SK-N-MC (cell line): ENCODE results near the gene ID2.

Source experiments
- EZH2 ChIP-seq: fragments of 200-600 bp; sonication (generic); IDR thresholded peaks from one replicate; pipeline ENCODE4 v1.6.1; 2017; ENCODE audit warnings: antibody characterized with exemption
- POLR2AphosphoS5 ChIP-seq: IDR thresholded peaks from 2 replicates; pipeline ENCODE4 v1.6.1; 2012; ENCODE audit warnings: mild to moderate bottlenecking, low read depth, low read length, borderline replicate concordance

GRCh38 chr2:8701681-8702379 is 20.0 kb downstream of the ID2 start:
- TF ChIP-seq POLR2AphosphoS5: no peak
- TF ChIP-seq EZH2: no peak
